ENCODE data around the gene WNT7B. TPM values are rescaled to one million over a fixed set of nuclear protein-coding genes. Genes with fewer than 3 reads are reported as not detected.

Gene WNT7B
- total and polyA plus RNA-seq, 2 of the 8 experiments (the other 6 are each of a cell fraction or from before 2014, with no cell fraction given): 0.14 to 0.24 TPM

DNA sequence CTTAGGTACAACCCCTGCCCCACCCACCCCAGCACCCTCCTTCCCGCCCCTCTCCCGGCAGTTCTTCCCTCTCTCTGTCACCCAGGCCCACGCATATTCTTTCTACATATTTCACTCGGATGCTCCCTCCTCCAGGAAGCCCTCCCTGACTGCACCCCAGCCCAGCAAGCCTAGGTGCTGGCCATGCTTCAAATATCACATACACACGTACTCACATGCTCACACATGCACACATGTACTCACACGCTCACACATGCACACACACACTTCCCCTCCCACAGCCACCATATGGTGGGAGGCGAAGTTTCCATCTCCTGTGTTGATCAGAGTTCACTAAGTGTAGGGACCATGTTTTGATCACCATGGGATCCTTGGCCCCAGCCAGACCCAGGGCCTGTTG is 90.4 kb downstream of the WNT7B start:
- Histone ChIP-seq H2BK15ac (ENCODE audit: low read length) (no peak overlapping the region), H3K23me2 (ENCODE audit: low read depth, low read length) (no peaks in the 10 kb centered on the region), H3K4me1 (replicated peaks in 1 of 4; ENCODE audit: control insufficient read depth in 3 of 4, insufficient read depth in 4 of 4, low read length in 3 of 4) (peaks cover 0 to 3% (median 0%) of the 10 kb centered on the region in 4 experiments; a peak in 1 of 7 replicates), H3K79me2 (ENCODE audit: control insufficient read depth in 1 of 2, insufficient read depth in 2 of 2, low read length in 2 of 2) (no peaks in the 10 kb centered on the region), H3K27ac (ENCODE audit: low read depth, low read length) (no peak overlapping the region), H3K79me1 (ENCODE audit: low read depth, low read length) (no peaks in the 10 kb centered on the region), H4K5ac (ENCODE audit: insufficient read length, low read depth, low read length) (no peak overlapping the region), H3K14ac (ENCODE audit: insufficient read length) (no peak overlapping the region), H4K8ac (ENCODE audit: extremely low read depth, insufficient read depth, low read length) (no peak overlapping the region), H3K4me3 (ENCODE audit: extremely low read depth in 1 of 4, insufficient read depth in 2 of 4, low read depth in 3 of 4, low read length in 4 of 4) (no peak overlapping the region), H2BK20ac (ENCODE audit: low read length) (no peak overlapping the region), H3K4me2 (ENCODE audit: insufficient read depth in 1 of 2, low read depth in 2 of 2, low read length in 2 of 2) (no peak overlapping the region), H2AFZ (ENCODE audit: low read length) (no peak overlapping the region), H2AK5ac (ENCODE audit: low read depth, low read length) (no peak overlapping the region), H3K9me3 (ENCODE audit: insufficient read depth in 2 of 2, low read depth in 1 of 2, low read length in 1 of 2) (no peaks in the 10 kb centered on the region), H2BK12ac (ENCODE audit: low read depth, low read length) (0 out of 2 replicates have a peak overlapping the region, but pooled peaks have one; percentile 60), H4K91ac (replicated peaks; ENCODE audit: insufficient read length, low read length) (peak overlapping the region; percentile 25), H3K23ac (ENCODE audit: insufficient read length) (no peak overlapping the region), H2BK120ac (replicated peaks; ENCODE audit: low read depth, low read length) (no peak overlapping the region), H3K27me3 (replicated peaks in 1 of 4; ENCODE audit: control insufficient read depth in 3 of 4, extremely low read depth in 1 of 4, insufficient read depth in 3 of 4, low read length in 3 of 4) (peaks cover 0 to 9% (median 5%) of the 10 kb centered on the region in 4 experiments; a peak in 4 of 7 replicates), H2BK5ac (ENCODE audit: low read depth, low read length) (no peak overlapping the region), H3K4ac (replicated peaks; ENCODE audit: insufficient read length, low read depth, low read length) (no peak overlapping the region), H3K18ac (ENCODE audit: extremely low read depth, low read length) (no peak overlapping the region), H3K36me3 (ENCODE audit: control insufficient read depth in 2 of 4, insufficient read depth in 4 of 4, low read length in 3 of 4) (no peaks in the 10 kb centered on the region), H3K56ac (replicated peaks; ENCODE audit: insufficient read length, low read depth, low read length) (no peak overlapping the region), H4K20me1 (replicated peaks in 1 of 2; ENCODE audit: control insufficient read depth in 1 of 2, insufficient read depth in 2 of 2, low read length in 2 of 2) (peaks cover 2 to 5% of the 10 kb centered on the region in 2 experiments), H3K9ac (replicated peaks in 1 of 4; ENCODE audit: extremely low read depth in 1 of 4, low read depth in 3 of 4, low read length in 3 of 4) (no peak overlapping the region)
- POLR2A ChIA-PET (ENCODE audit: partially characterized antibody): no interaction called here
- TF ChIP-seq SP2 (IDR thresholded peaks at IDR 0.05; ENCODE audit: low read length) (no peak), EP300 (IDR thresholded peaks at IDR 0.05; ENCODE audit: borderline replicate concordance in 1 of 2, low read depth in 2 of 2, low read length in 2 of 2) (no peak), TBP (IDR thresholded peaks at IDR 0.05; ENCODE audit: low read depth, low read length) (no peak), BACH1 (IDR thresholded peaks at IDR 0.05; ENCODE audit: low read length) (no peak), RXRA (IDR thresholded peaks at IDR 0.05; ENCODE audit: insufficient read depth, low read depth, low read length) (no peak)
- CTCF ChIA-PET (ENCODE audit: partially characterized antibody): no interaction called here
- WGBS, 2 experiments (ENCODE audit: extremely low coverage in 1 of 2, insufficient coverage in 1 of 2, insufficient read length in 1 of 2, insufficient replicate concordance in 2 of 2, low coverage in 1 of 2, low lambda C conversion rate in 2 of 2, missing lambda C conversion rate in 1 of 2): 78% methylated on average over 3 of the region's 7 CpGs; no CpG with 5 or more reads in 1 of the 2 experiments
- FAIRE-seq (no peak), DNase-seq (ENCODE audit: low read depth in 1 of 2, low spot score in 2 of 2) (no peak)
